Keratinocyte (primary cell): Measurements from ENCODE around the gene MINDY4.

Experiments used
- CTCF ChIP-seq, 3 experiments: IDR thresholded peaks in 1 of 3; conservative IDR thresholded peaks in 1 of 3; optimal IDR thresholded peaks in 1 of 3; 2 replicates in 2 of 3; 3 replicates in 1 of 3; pipeline versions ENCODE3 to v1.5.1; 2011; ENCODE audit warnings: low read length in 3 of 3, mild to moderate bottlenecking in 3 of 3, moderate library complexity in 2 of 3, control low read depth in 1 of 3, inconsistent platforms in 1 of 3; ENCODE audit not compliant: insufficient read depth in 2 of 3; ENCODE audit errors: extremely low read depth in 1 of 3
- EZH2 ChIP-seq: IDR thresholded peaks from one replicate; pipeline ENCODE4 v1.6.1; 2012; ENCODE audit warnings: inconsistent platforms, mild to moderate bottlenecking, low read length, moderate library complexity

- no peak for TF ChIP-seq CTCF (optimal IDR thresholded peaks at IDR 0.05 in 1 of 3, IDR thresholded peaks at IDR 0.05 in 1 of 3, conservative IDR thresholded peaks at IDR 0.05 in 1 of 3; ENCODE audit: extremely low read depth in 1 of 3, insufficient read depth in 2 of 3, low read length in 3 of 3)
- TF ChIP-seq EZH2 = no peak
Measured at GRCh38 chr7:30865821-30866220, 94.6 kb downstream of the MINDY4 start.
